GOT3 (cell line): Measurements from ENCODE around the gene ATXN7L1.
"Not testable (repeated sequence)": the region's sequence is repeated elsewhere in the genome, so short reads cannot be mapped to it uniquely, and the experiment has no call there.

ENCODE experiments used
- DNase-seq: peaks from one replicate; lab custom pipeline; 2025; ENCODE audit warnings: mixed read lengths; lab: John Stamatoyannopoulos, UW

The ATXN7L1 gene

DNA sequence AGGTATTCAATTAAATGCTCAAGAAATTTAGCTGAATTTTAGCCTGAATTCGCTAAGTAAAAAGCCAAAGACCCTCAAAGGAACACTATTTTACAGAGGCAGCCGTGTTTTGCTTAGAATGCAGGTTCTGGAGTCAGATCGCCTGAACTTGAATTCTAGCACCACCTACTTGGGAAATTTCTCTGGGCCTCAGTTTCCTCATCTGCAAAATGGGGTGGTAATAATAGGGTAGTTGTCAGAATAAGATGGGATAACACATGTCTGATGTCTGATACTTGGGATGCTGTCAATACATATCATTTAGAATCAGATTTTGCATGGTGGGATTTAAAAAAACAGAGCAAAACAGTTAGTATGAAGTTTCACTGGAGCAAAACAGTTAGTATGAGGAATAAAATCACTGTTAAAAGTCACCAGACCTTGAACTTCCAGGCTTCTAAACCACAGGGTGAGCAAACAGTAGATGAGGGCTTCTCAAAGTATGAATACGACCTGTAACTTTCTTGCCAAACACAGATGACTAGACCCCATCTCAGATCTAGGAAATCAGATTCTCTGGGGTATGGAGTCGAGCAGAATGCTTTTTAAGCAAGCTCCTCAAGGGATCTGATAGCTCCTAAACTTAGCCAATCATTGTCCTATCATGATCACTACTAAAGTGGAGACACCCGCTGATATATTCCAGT is 75.4 kb downstream of the ATXN7L1 start:
- no peak for DNase-seq

DNA sequence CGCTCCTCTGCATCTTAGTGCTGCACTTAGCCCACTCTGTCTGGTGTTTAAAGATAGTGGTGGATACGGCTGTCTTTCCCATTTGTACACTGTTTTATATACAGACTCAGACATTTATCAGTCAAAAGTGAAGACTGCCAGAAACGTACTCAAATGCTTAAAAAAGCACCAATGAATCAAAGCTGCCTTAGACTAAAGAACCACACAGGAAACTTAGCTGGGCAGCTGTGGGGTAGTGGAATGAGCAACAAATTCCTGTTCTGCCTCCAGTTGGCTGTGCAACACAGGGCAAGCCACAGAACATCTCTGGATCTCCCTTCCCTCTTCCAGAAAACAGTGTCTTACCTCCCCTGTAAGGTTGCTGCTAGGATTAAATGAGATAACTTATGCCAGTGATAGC is 76.0 kb downstream of the ATXN7L1 start:
- DNase-seq = no peak

DNA sequence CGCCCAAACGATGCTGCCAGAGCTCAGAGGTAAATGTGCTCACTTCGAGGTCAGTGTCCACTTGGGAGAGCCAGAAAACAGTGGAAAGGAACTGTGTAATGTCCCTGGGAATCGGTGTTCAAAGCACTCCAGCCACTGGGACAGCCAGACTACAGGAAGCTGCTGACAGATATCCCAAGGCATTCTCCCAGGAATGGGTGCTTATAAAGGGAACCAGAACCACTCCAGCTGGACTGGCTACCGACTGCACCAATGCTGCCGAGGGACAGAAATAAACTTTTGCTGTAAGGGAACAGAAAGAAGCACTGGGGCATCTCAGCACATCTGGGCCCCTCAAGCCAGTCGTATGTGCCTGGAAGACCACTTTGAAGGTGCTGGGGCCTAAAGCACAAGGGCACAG is 76.7 kb downstream of the ATXN7L1 start:
- no peak for DNase-seq

GRCh38 chr7:105799006-105799405 is 77.4 kb downstream of the ATXN7L1 start:
- DNase-seq = no peak

- no peak for DNase-seq
Measured at GRCh38 chr7:105797652-105798051, 78.7 kb downstream of the ATXN7L1 start.

- DNase-seq = no peak
Measured at GRCh38 chr7:105796365-105796764, 80.0 kb downstream of the ATXN7L1 start.

- DNase-seq = no peak
Measured at GRCh38 chr7:105794741-105795729, 81.4 kb downstream of the ATXN7L1 start.

DNA sequence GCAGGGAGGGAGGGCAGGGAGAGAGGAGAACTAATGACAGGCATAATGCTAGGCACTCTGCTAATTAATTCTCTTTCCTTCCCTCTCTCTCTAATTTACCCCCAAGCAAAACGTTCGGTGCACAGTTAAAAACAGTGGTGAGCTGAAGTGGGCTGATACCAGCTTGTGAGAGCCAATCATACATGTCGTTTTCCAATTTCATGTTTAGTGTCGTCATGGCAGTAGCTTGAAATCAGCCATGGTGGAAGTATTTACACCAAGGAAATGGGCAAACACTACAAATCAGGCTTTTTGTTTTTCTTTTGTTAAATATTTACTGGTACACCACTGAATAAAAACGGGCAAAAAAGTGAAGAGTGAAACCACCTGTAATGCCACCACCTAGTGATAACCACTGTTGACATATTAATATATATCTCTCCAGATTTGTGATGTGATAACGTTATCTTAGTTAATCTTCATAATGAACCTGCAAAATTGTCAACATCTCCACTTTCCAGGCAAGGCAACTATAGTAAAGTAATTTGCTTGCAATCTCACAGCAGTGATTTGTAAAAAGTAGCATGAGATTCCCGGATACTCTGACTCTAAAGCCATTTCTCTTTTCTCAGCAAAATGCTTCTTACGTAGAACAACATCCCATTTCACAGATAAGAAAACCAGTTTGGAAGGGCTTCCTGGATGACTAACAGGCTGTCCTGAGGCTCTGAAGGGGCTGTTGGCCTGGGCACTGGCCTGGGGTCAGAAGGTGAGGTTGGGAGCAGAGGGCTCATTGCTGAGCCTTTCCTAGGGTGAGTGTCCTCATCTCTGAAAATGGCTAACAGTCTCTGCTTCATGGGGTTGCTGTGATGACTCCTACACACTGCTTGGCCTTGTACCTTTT is 83.7 kb downstream of the ATXN7L1 start:
- DNase-seq = no peak

DNA sequence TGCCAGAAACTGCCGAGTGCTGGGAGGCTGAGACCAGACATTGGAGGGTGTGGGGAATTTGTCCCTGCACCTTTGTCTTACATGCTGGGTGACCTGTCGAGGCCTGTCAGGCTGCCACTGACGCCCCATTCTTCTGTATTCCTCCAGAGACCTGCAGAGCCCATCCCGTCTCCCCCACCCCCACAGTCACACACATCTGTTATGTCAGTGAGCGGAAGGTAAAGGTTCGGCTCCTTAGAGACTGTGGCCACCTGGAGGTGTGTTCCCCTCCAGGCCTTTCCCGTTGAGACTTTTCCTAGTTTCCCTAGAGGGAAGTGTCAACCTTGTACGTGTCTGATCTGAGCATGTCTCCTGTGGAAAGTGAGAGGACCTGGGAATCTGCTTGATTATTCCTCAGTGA is 84.5 kb downstream of the ATXN7L1 start:
- DNase-seq = no peak

- no peak for DNase-seq
Measured at GRCh38 chr7:105790996-105791395, 85.4 kb downstream of the ATXN7L1 start.

GRCh38 chr7:105790452-105790851 is 85.9 kb downstream of the ATXN7L1 start:
- not testable (repeated sequence) for DNase-seq

DNA sequence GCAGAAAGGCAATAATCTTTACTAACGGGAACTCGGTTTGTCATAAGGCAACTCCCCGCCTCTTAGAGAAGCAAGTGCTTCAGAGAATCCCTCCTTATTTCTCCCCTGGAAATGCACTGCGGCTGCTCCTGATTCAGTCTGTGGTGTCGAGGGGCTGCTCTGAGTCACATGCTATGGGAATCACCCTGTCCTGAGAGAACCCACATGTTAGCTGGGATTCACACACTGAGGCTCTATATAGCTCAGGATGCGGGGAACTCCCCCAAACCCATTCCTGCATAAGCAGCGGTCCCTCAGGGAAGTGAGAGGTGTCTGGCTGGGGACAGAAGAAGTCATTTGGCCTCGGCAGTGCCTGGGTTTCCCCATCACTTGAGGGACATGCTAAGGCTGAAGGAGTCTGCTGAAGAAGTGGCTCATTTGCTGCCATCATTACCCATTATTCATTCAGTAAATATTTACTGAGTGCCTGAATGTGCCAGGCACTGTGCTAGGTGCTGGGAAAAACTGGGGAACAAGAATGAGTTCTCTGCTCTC is 87.5 kb downstream of the ATXN7L1 start:
- no peak for DNase-seq

DNA sequence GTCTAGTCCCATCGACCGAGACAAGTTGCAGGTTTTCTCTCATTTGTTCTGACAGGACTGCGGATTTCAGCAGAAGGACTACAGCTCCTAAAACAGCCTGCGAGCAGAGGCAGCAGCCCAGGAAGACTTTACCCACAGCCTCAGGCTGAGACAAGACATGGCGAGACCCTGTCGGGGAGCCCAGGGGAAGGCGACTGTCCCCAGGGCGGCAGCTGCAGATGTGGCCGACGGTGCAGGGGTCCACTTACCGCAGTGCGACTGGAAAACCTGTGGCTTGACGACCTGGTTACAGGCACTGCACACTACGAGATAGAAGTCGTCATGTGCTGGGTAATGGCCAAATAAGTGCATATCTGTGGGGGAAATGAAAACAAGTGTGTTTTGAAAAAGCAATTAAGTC is 88.0 kb downstream of the ATXN7L1 start:
- DNase-seq = no peak

- no peak for DNase-seq
Measured at GRCh38 chr7:105787793-105788192, 88.6 kb downstream of the ATXN7L1 start.

DNA sequence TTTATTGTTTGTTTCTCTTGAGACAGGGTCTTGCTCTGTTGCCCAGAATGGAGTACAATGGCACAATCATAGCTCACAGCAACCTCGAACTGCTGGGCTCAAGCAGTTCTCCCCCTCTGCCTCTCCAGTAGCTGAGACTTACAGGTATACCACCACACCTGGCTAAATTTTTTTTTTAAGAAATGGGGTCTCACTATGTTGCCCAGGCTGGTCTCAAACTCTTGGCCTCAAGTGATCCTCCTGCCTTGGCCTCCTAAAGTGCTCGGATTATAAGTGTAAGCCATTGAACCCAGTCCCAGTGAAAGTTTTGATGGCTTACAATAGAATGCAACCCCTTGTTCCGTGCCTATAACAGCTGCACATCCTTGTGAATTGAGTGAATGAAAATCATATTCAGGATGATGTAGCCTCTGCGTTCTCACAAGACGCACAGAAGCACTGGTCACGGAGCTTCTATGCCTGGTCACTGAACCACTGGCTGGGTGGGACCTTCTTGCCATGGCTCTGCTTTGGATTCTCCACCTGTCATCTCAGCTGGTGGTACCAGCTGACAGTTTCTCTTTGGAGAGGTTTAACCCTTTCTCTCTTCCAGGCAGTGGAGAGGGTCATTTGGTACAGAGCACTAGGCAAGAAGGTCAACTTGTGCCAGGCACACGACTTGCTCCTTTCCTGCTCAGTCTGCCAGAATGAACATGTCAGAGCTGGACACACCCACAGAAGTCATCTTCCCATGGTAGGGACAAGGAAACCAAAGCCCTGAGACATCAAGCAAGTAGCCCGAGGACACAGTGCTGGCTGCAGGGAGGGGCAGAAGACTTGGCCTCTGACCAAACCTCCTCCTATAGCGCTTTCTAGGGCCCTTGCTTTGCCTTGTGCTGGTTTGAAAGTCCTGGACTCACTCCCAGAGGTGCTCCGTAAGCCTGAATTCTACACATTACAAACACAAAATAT is 89.6 kb downstream of the ATXN7L1 start:
- DNase-seq = no peak

- DNase-seq = no peak
Measured at GRCh38 chr7:105782391-105783042, 93.9 kb downstream of the ATXN7L1 start.

GRCh38 chr7:105779856-105780780 is 96.3 kb downstream of the ATXN7L1 start:
- DNase-seq = no peak

DNA sequence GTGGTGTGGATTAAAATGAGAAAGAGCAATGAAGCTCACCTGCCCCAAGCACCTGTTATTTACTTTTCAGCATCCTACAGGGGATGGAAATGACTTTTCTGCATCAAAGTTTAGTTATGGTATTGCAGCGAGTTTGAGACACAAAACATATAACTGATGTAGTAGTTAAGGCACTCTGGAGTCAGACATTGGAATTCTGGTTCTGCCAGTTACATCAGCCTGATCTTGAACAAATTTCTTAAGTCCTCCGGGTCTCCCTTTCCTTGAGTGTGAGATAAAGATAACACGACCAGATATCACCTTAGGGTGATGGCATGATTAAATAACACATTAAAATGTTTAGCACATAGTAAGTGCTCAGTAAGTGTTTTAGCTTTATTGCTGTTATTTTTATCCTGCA is 97.4 kb downstream of the ATXN7L1 start:
- no peak for DNase-seq
